NCI-H748 (cell line): ENCODE results near the gene GAB3.
"Not testable (repeated sequence)": the region's sequence is repeated elsewhere in the genome, so short reads cannot be mapped to it uniquely, and the experiment has no call there.

Experiments used
- DNase-seq: peaks from one replicate; lab custom pipeline; 2025; ENCODE audit not compliant: unreplicated experiment; lab: John Stamatoyannopoulos, UW

GAB3 gene

GRCh38 chrX:154657226-154657805 is 93.6 kb downstream of the GAB3 start:
- DNase-seq, result no peak

DNA sequence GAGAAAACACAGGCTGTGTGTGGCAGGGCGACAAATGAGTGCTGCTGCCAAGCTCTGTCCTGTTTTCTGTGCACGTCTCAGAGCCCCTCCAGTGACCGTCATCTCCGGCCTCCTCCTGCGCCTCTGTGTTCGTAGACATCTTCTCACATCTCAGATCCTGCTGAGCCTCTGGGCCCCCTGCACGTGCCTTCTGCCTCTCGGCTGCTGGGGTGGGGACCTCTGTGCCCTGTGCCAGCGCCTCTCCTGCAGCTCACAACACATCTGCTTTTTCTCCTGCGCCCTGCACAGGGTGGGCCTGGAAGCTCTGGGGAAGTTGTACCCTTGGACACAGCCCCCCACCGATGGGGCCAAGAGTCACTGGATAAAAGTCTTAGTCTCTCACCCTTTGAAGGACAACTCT is 95.1 kb downstream of the GAB3 start:
- no peak for DNase-seq

DNA sequence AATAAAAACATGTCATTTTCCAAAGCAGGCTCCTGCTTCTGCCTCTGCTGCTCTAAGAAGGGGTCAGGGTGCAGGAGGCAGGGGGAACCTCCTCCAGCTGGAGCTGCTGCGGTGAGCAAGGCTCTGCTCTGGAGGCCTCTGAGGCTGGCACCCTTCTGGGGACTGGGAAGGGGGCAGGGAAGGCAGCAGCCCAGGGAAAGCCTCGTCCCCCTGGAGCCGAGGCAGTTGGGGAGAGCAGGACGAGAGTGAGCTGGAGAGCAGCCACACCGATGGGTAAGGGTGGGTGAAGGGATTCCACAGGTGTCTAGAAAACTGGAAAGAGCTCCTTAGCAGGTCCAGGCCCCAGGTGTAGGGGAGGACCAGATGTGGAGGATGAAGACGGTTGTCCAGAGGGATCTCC is 95.5 kb downstream of the GAB3 start:
- DNase-seq, result no peak

DNA sequence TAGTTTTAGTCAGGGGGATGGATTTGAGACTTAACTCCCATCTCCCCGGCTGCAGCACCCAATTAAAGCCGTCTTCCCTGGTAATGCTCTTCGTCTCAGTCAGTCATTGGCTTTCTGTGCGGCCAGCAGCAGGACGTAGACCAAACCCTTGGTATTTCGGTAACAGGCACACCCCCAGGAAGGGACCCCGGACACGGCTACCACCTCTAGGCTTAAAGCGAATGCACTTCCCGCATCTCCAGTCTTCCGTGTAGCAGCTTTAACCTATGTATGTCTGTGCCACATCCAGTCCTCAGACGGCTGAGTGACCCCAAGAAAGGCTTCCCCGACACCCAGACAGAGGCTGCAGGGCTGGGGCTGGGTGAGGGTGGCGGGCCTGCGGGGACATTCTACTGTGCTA is 96.0 kb downstream of the GAB3 start:
- DNase-seq, result no peak

GRCh38 chrX:154654372-154654771 is 96.5 kb downstream of the GAB3 start:
- DNase-seq, result no peak

DNA sequence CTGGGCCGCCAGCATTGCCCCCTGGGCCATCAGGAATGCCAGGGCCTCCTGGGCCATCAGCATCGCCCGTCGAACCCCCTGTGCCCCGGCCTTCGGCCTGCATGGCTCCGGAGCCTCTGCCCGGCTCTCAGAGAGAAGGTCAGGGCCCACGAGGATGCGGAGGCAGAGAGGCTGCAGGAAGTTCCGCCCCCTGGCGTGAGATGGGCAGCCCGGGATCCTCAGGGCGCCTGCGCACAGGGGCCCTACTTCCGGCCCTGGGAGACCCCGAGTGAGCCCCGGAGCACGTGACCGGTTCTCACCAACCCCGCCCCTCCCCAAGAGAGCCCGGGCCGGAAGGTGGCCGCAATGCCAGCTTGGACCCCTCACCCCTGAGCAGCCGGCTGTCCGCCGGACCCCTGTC is 97.5 kb downstream of the GAB3 start, which contains the start of gene CTAG2:
TSS of gene CTAG2 (minus strand) at position 167 of the 400 bp plus-strand sequence. CDS start at position 103, 64 bp downstream.
- DNase-seq, result not testable (repeated sequence)

GRCh38 chrX:154653048-154653401 is 97.9 kb downstream of the GAB3 start:
- DNase-seq, result no peak

DNA sequence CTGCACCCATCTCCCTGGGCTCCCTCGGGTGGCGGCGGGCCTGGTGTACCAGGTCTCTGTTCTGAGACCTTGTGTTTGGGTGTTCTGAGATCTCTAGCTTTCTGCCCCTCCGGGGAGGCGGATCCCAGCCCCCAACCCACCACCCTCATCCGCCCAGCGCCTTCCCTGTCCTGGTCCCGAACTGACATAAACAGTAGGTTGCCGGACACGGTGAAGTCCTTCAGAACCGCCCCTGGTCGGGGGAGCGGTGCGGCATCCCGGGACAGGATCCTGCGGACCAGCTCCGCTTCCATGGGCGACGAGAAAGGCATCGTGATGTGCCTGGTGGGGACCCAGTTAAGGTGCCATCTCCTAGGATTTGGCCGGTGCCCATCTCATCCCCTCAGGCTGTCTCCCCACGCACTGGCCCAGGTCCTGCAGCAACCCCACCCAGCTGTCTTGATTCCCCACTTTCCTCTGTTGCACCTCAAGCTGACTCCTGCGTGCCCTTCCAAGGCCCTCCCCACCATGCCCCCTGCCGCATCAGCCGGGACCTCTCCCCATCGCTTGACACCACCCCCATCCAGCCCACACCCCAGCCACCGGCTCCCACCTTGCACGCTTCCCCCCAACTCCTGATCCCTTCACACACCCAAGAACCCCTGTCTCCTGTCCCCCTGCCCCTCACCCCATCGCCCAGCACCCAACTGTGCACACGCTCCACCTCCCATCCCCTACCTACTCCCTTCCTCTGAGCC is 98.4 kb downstream of the GAB3 start:
- no peak for DNase-seq

DNA sequence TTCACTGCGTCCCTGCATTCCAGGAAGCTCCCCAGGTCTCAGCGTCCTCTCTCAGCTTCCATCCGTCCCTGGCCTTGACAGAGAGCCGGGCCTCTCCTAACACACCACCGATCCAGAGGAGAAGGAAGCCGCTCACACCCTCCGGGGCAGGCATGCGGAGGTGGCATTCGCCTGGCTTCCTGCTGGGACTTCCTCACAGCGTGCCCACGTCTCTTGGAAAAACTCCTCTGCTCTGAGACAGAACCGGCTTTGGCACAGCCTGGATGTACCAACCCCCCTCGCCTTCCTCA is 100.7 kb downstream of the GAB3 start:
- no peak for DNase-seq

DNA sequence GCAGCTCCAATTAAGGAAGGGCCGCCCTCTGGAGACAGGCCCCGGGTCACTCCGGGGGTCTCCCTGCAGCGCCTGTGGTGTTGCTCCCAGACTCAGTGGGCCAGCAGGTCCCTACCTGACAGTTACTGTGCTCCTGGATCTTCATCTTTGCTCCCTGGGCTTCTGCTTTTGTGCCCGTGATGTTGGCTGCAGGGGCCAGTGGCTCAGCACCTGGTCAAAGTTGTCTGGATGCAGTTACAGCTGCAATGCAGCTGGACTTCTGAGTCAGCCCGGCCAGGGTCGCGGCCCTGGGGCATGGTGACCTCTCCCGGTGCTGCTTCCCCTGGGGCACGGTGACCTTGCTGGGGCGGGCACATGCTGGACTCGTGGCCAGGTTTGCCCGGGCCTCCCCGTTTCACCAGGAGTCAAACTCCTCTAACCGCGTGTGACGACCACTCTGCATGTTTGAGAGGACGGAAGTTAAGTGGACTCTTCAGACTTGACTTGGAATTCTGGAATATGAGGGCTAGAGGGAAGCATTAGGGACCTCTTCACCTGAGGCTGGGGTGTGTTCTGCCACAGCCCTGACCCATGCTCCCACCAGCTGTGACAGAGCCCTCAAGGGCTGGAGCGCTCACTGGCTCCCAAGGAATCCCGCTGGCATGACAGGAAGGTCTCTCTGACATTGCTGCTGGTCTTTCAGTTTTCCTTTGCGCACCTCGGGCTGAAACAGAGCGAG is 101.2 kb downstream of the GAB3 start:
- no peak for DNase-seq

- DNase-seq, result no peak
Observed at GRCh38 chrX:154648931-154649330, 101.9 kb downstream of the GAB3 start.

DNA sequence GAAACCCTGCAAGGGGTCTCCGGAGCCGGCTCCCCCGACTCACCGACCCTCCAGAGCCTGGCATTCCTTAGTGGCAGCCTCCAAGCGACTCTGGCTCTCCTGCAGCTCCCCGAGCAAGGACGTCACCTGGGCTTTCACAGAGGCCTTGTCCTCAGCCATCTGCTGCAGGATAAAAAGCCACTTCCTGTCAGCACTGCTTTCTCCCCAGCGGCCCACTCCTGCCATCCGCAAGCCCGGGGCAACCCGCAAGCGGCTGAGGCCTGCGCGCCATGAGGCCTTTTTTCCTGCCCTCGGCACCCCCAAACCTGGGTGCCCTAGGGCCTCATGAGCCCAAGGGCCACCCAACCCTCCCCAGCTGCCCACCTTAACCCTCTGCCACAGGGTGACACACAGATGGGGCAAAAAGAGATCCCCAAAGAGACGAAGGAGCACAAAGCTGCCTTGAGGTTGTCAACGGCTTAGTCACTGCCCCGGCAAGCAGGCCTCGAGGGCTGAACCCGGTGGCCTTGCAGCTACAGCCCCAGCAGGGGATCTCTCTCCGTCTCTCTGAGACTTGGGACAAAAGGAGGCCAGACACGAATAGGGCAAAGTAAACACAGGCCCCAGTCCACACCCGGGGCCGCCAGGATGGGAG is 105.0 kb downstream of the GAB3 start:
- not testable (repeated sequence) for DNase-seq

- not testable (repeated sequence) for DNase-seq
Observed at GRCh38 chrX:154643708-154644107, 107.2 kb downstream of the GAB3 start.

- DNase-seq, result not testable (repeated sequence)
Observed at GRCh38 chrX:154641740-154642139, 109.1 kb downstream of the GAB3 start.

GRCh38 chrX:154633661-154634060 is 117.2 kb downstream of the GAB3 start:
- DNase-seq, result not testable (repeated sequence)

- DNase-seq, result not testable (repeated sequence)
Observed at GRCh38 chrX:154630949-154631348, 119.9 kb downstream of the GAB3 start.

DNA sequence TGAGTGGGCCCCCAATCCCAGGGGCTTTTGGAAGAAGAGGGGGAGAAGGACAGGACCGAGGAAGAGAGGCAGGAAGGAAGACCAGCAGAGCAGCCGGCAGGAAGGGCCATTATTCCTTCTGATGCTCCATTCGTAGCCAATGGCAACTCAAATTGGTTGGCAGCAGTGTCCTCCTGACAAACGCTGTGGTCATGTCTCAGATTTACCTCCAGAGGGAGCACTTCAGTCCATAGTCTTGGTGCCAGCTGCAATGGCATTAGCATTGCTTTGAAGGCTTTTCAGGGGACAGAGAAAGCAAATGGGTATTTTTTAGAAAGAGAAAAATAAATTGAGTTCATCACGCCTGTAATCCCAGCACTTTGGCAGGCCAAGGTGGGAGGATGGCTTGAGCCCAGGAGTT is 121.9 kb downstream of the GAB3 start:
- not testable (repeated sequence) for DNase-seq
